Activated CD8-positive, alpha-beta memory T cell treated with anti-CD3 and anti-CD28 coated beads, Interleukin-2, amount 10 ng/mL, durations not matched to agents 7 days and 5 days (primary cell): ENCODE data around the gene ADCY1. TPM values are rescaled to one million over a fixed set of nuclear protein-coding genes. Genes with fewer than 3 reads are reported as not detected.
A peak's percentile ranks its signal among the peaks of the same experiment; 100 is the strongest.

Experiments
- ATAC-seq: fragments of 150-1000 bp; cut with Tn5 transposase; one replicate; pipeline ENCODE4 v1.10.0; 2021; ENCODE audit warnings: moderate library complexity
- CTCF ChIA-PET: fragments of 350-600 bp; sonication (Branson Sonifier 250); formaldehyde crosslinking; loops from one replicate; lab custom pipeline; 2021; ENCODE audit warnings: antibody characterized with exemption; lab: Charles Lee
- DNase-seq: peaks from one replicate; pipeline ENCODE4 v3.0.0-alpha.2; 2020
- H3K27ac Mint-ChIP-seq: one replicate; pipeline ENCODE4 v1.8.0; 2021; ENCODE audit warnings: mild to moderate bottlenecking, mixed read lengths
- H3K27me3 Mint-ChIP-seq: one replicate; pipeline ENCODE4 v1.8.0; 2021; ENCODE audit warnings: mixed read lengths
- H3K36me3 Mint-ChIP-seq: one replicate; pipeline ENCODE4 v1.8.0; 2021; ENCODE audit warnings: mild to moderate bottlenecking, mixed read lengths
- H3K4me1 Mint-ChIP-seq: one replicate; pipeline ENCODE4 v1.8.0; 2021; ENCODE audit warnings: mixed read lengths
- H3K4me3 Mint-ChIP-seq: one replicate; pipeline ENCODE4 v1.8.0; 2021; ENCODE audit warnings: mild to moderate bottlenecking, moderate library complexity, mixed read lengths
- H3K9me3 Mint-ChIP-seq: one replicate; pipeline ENCODE4 v1.8.0; 2022; ENCODE audit warnings: low read depth, mixed read lengths
- total RNA-seq, 2 experiments: library from RNA; stranded (reverse); gene quantifications; one replicate each; pipeline ENCODE4 v1.2.3, GENCODE V29; 2021

Gene ADCY1
- total RNA-seq, 2 experiments from 2014 or later = 1.3 to 6.7 TPM

GRCh38 chr7:45592230-45592991, 18.2 kb downstream of the ADCY1 start:
- Mint-ChIP-seq H3K27ac (no peak overlapping the region), H3K27me3 (no peaks in the 10 kb centered on the region), H3K36me3 (no peaks in the 10 kb centered on the region), H3K9me3 (no peaks in the 10 kb centered on the region), H3K4me1 (no peaks in the 10 kb centered on the region), H3K4me3 (no peak overlapping the region)
- ATAC-seq = no peak
- CTCF ChIA-PET = no interaction called here
- DNase-seq = no peak

GRCh38 chr7:45593121-45593541, 19.0 kb downstream of the ADCY1 start:
- peak; percentile 27 for DNase-seq
- H3K4me1 Mint-ChIP-seq = no peaks in the 10 kb centered on the region
- H3K36me3 Mint-ChIP-seq = no peaks in the 10 kb centered on the region
- no peaks in the 10 kb centered on the region for H3K27me3 Mint-ChIP-seq
- H3K9me3 Mint-ChIP-seq = no peaks in the 10 kb centered on the region
- ATAC-seq = no peak
- CTCF ChIA-PET = no interaction called here
- H3K4me3 Mint-ChIP-seq = no peak overlapping the region
- H3K27ac Mint-ChIP-seq = no peak overlapping the region

- Mint-ChIP-seq H3K27me3 (no peaks in the 10 kb centered on the region), H3K36me3 (no peaks in the 10 kb centered on the region), H3K27ac (no peak overlapping the region), H3K4me3 (no peak overlapping the region), H3K9me3 (no peaks in the 10 kb centered on the region), H3K4me1 (no peaks in the 10 kb centered on the region)
- CTCF ChIA-PET = no interaction called here
- ATAC-seq = no peak
- DNase-seq = peak; percentile 18
These were observed 19.7 kb downstream of the ADCY1 start for GRCh38 chr7:45593877-45594276.

- no peaks in the 10 kb centered on the region for H3K4me1 Mint-ChIP-seq
- CTCF ChIA-PET = no interaction called here
- H3K9me3 Mint-ChIP-seq = no peaks in the 10 kb centered on the region
- no peaks in the 10 kb centered on the region for H3K36me3 Mint-ChIP-seq
- H3K4me3 Mint-ChIP-seq = no peak overlapping the region
- ATAC-seq = no peak
- no peak overlapping the region for H3K27ac Mint-ChIP-seq
- DNase-seq = peak; percentile 18
- H3K27me3 Mint-ChIP-seq = no peaks in the 10 kb centered on the region
These were observed 20.8 kb downstream of the ADCY1 start for GRCh38 chr7:45594745-45595535.

GRCh38 chr7:45595809-45596664, 21.9 kb downstream of the ADCY1 start:
- no peaks in the 10 kb centered on the region for H3K36me3 Mint-ChIP-seq
- H3K4me1 Mint-ChIP-seq = no peaks in the 10 kb centered on the region
- H3K27ac Mint-ChIP-seq = no peak overlapping the region
- no peaks in the 10 kb centered on the region for H3K27me3 Mint-ChIP-seq
- CTCF ChIA-PET = interaction anchor here (0.7 kb wide), 1 partner anchor 100 kb away, joined by 3 read pairs; no protein-coding TSS in a partner anchor
- DNase-seq (peak; percentile 34), ATAC-seq (no peak)
- H3K9me3 Mint-ChIP-seq = no peaks in the 10 kb centered on the region
- no peak overlapping the region for H3K4me3 Mint-ChIP-seq

GRCh38 chr7:45596665-45597095, 22.5 kb downstream of the ADCY1 start:
- no peak for ATAC-seq
- Mint-ChIP-seq H3K4me1 (no peaks in the 10 kb centered on the region), H3K36me3 (no peaks in the 10 kb centered on the region), H3K4me3 (no peak overlapping the region), H3K27ac (no peak overlapping the region), H3K9me3 (no peaks in the 10 kb centered on the region), H3K27me3 (no peaks in the 10 kb centered on the region)
- CTCF ChIA-PET = interaction anchor here (0.7 kb wide), 1 partner anchor 99 kb away, joined by 3 read pairs; no protein-coding TSS in a partner anchor
- no peak for DNase-seq

- H3K36me3 Mint-ChIP-seq = no peaks in the 10 kb centered on the region
- DNase-seq (peak; percentile 18), ATAC-seq (no peak)
- no peaks in the 10 kb centered on the region for H3K4me1 Mint-ChIP-seq
- no peak overlapping the region for H3K27ac Mint-ChIP-seq
- H3K4me3 Mint-ChIP-seq = no peak overlapping the region
- no peaks in the 10 kb centered on the region for H3K27me3 Mint-ChIP-seq
- CTCF ChIA-PET = no interaction called here
- H3K9me3 Mint-ChIP-seq = no peaks in the 10 kb centered on the region
These were observed 23.3 kb downstream of the ADCY1 start for GRCh38 chr7:45597286-45597984.

- Mint-ChIP-seq H3K27ac (no peak overlapping the region), H3K27me3 (no peaks in the 10 kb centered on the region), H3K4me1 (no peaks in the 10 kb centered on the region), H3K4me3 (no peak overlapping the region), H3K36me3 (no peaks in the 10 kb centered on the region), H3K9me3 (no peaks in the 10 kb centered on the region)
- ATAC-seq = no peak
- CTCF ChIA-PET = no interaction called here
- DNase-seq = peak; percentile 31
These were observed 24.8 kb downstream of the ADCY1 start for GRCh38 chr7:45598886-45599520.

GRCh38 chr7:45599851-45600706, 25.9 kb downstream of the ADCY1 start:
- CTCF ChIA-PET = no interaction called here
- Mint-ChIP-seq H3K4me3 (no peak overlapping the region), H3K27ac (no peak overlapping the region), H3K27me3 (no peaks in the 10 kb centered on the region), H3K9me3 (no peaks in the 10 kb centered on the region), H3K36me3 (no peaks in the 10 kb centered on the region), H3K4me1 (no peaks in the 10 kb centered on the region)
- ATAC-seq (no peak), DNase-seq (peak; percentile 23)

- CTCF ChIA-PET = no interaction called here
These were observed 26.9 kb downstream of the ADCY1 start for GRCh38 chr7:45601094-45601493.

GRCh38 chr7:45601816-45602540, 27.8 kb downstream of the ADCY1 start:
- CTCF ChIA-PET = no interaction called here
- no peaks in the 10 kb centered on the region for H3K9me3 Mint-ChIP-seq
- no peak for ATAC-seq
- H3K4me1 Mint-ChIP-seq = no peaks in the 10 kb centered on the region
- H3K36me3 Mint-ChIP-seq = no peaks in the 10 kb centered on the region
- no peak overlapping the region for H3K4me3 Mint-ChIP-seq
- DNase-seq = peak; percentile 37
- H3K27me3 Mint-ChIP-seq = no peaks in the 10 kb centered on the region
- H3K27ac Mint-ChIP-seq = no peak overlapping the region

More at GRCh38 chr7:45601094-45601493, 26.9 kb downstream of the ADCY1 start:
- Mint-ChIP-seq H3K9me3 (no peaks in the 10 kb centered on the region), H3K4me1 (no peaks in the 10 kb centered on the region), H3K36me3 (no peaks in the 10 kb centered on the region), H3K27ac (no peak overlapping the region), H3K4me3 (no peak overlapping the region), H3K27me3 (no peaks in the 10 kb centered on the region)
- no peak for ATAC-seq
- DNase-seq = peak; percentile 31
